HCT116 (cell line): Measurements from ENCODE around the gene MYPN. TPM values are rescaled to one million over a fixed set of nuclear protein-coding genes. Genes with fewer than 3 reads are reported as not detected.

ENCODE experiments used
- ATAC-seq: fragments of 200-7000 bp; cut with Tn5 transposase; 2 replicates; pipeline ENCODE4 v1.9.1; 2020; ENCODE audit warnings: mild to moderate bottlenecking, moderate library complexity
- BruUV-seq: library from RNA; stranded (reverse); fragments of 400-500 nt; replicated peaks from 2 replicates; lab custom pipeline; 2021; lab: Mats Ljungman, UMichigan
- CTCF ChIA-PET: fragments of 300-600 bp; sonication (Branson Sonifier 250); formaldehyde crosslinking; loops from one replicate; lab custom pipeline; 2021; ENCODE audit warnings: antibody characterized with exemption; lab: Charles Lee
- POLR2A ChIA-PET: fragments of 300-600, 350-600 bp; sonication (Branson Sonifier 250); formaldehyde crosslinking; loops from one replicate; lab custom pipeline; 2021; ENCODE audit warnings: antibody characterized with exemption; lab: Charles Lee
- RAD21 ChIA-PET, 2 experiments: fragments of 300-600 bp; sonication (Branson Sonifier 250); formaldehyde crosslinking; loops; one replicate each; lab custom pipeline; 2023; ENCODE audit warnings: low total read pairs in 2 of 2; ENCODE audit not compliant: uncharacterized antibody in 2 of 2, unreplicated experiment in 2 of 2, low non-redundant PET in 1 of 2; lab: Charles Lee
- DNase-seq: peaks from one replicate; pipeline ENCODE4 v3.0.0-alpha.2; 2010; ENCODE audit warnings: low read depth, low spot score
- H2AFZ ChIP-seq: fragments of 200-600 bp; shearing (Covaris generic), sonication (generic); 2 replicates; pipeline ENCODE4 v1.6.1; 2017; ENCODE audit warnings: low read depth, mixed run types, mixed read lengths, antibody characterized with exemption, low read length; ENCODE audit not compliant: poor library complexity, severe bottlenecking
- H3K27ac ChIP-seq: 2 replicates; pipeline ENCODE4 v1.5.1; 2012; ENCODE audit warnings: low read depth, low read length
- H3K27me3 ChIP-seq: fragments of 200-600 bp; sonication (generic); 2 replicates; pipeline ENCODE4 v1.6.1; 2016; ENCODE audit warnings: mixed run types, low read length, mixed read lengths; ENCODE audit not compliant: insufficient read depth
- H3K36me3 ChIP-seq, 2 experiments: fragments of 200-500 bp in 1 of 2; fragments of 200-600 bp in 1 of 2; sonication (Bioruptor generic) in 1 of 2; sonication (generic) in 1 of 2; 2 replicates each; pipeline versions ENCODE4 v1.5.1 to v1.6.1; 2014 to 2016; ENCODE audit warnings: low read length in 2 of 2, inconsistent platforms in 1 of 2, mixed read lengths in 1 of 2, mixed run types in 1 of 2; ENCODE audit not compliant: insufficient read depth in 2 of 2, control insufficient read depth in 1 of 2
- H3K4me1 ChIP-seq, 2 experiments: fragments of 200-600 bp in 1 of 2; sonication (generic) in 1 of 2; 2 replicates each; pipeline versions ENCODE4 v1.5.1 to v1.6.1; 2012 to 2017; ENCODE audit warnings: low read length in 2 of 2, inconsistent platforms in 1 of 2, mild to moderate bottlenecking in 1 of 2, mixed read lengths in 1 of 2, mixed run types in 1 of 2, moderate library complexity in 1 of 2; ENCODE audit not compliant: insufficient read depth in 2 of 2, control insufficient read depth in 1 of 2
- H3K4me2 ChIP-seq: fragments of 200-600 bp; sonication (generic); 2 replicates; pipeline ENCODE4 v1.6.1; 2017; ENCODE audit warnings: mixed run types, low read length, mixed read lengths
- H3K4me3 ChIP-seq, 2 experiments: fragments of 200-600 bp in 1 of 2; sonication (generic) in 1 of 2; replicated peaks in 1 of 2; 2 replicates each; pipeline ENCODE4 v1.5.1; 2011 to 2016; ENCODE audit warnings: low read length in 2 of 2, control low read depth in 1 of 2, low read depth in 1 of 2, mild to moderate bottlenecking in 1 of 2, mixed read lengths in 1 of 2, mixed run types in 1 of 2
- H3K79me2 ChIP-seq: fragments of 200-600 bp; sonication (generic); 2 replicates; pipeline ENCODE4 v1.6.1; 2017; ENCODE audit warnings: mild to moderate bottlenecking, mixed run types, low read length, moderate library complexity, mixed read lengths; ENCODE audit not compliant: insufficient read depth
- H3K9ac ChIP-seq: fragments of 200-600 bp; sonication (generic); 2 replicates; pipeline ENCODE4 v1.6.1; 2016; ENCODE audit warnings: low read length, mixed read lengths
- H3K9me2 ChIP-seq: fragments of 200-600 bp; sonication (generic), shearing (Covaris generic); 2 replicates; pipeline ENCODE4 v1.6.1; 2017; ENCODE audit warnings: mixed run types, mild to moderate bottlenecking, moderate library complexity; ENCODE audit not compliant: insufficient read depth
- H3K9me3 ChIP-seq, 2 experiments: fragments of 200-500 bp in 1 of 2; fragments of 200-600 bp in 1 of 2; sonication (Bioruptor generic) in 1 of 2; sonication (generic) in 1 of 2; 2 replicates each; pipeline ENCODE4 v1.6.1; 2014 to 2017; ENCODE audit warnings: low read length in 2 of 2, mixed read lengths in 2 of 2, inconsistent platforms in 1 of 2, low read depth in 1 of 2, mild to moderate bottlenecking in 1 of 2, mixed run types in 1 of 2, moderate library complexity in 1 of 2; ENCODE audit not compliant: control insufficient read depth in 1 of 2, insufficient read depth in 1 of 2
- H4K20me1 ChIP-seq: fragments of 200-600 bp; sonication (generic), shearing (Covaris generic); 2 replicates; pipeline ENCODE4 v1.6.1; 2017; ENCODE audit warnings: mixed run types, mild to moderate bottlenecking, moderate library complexity; ENCODE audit not compliant: insufficient read depth
- ATF3 ChIP-seq: IDR thresholded peaks from 2 replicates; pipeline ENCODE4 v1.6.1; 2012
- CBX3 ChIP-seq: IDR thresholded peaks from 2 replicates; pipeline ENCODE4 v1.6.1; 2012; ENCODE audit warnings: low read depth
- CEBPB ChIP-seq: IDR thresholded peaks from 2 replicates; pipeline ENCODE4 v1.6.1; 2012; ENCODE audit warnings: low read depth
- CTCF ChIP-seq, 3 experiments: fragments of 200-600 bp in 1 of 3; sonication (generic) in 1 of 3; IDR thresholded peaks in 2 of 3; conservative IDR thresholded peaks in 1 of 3; 2 replicates each; pipeline ENCODE4 v1.5.1; 2012 to 2017; ENCODE audit warnings: low read depth in 2 of 3, low read length in 2 of 3, antibody characterized with exemption in 1 of 3, borderline replicate concordance in 1 of 3, control low read depth in 1 of 3, mild to moderate bottlenecking in 1 of 3, mixed read lengths in 1 of 3, mixed run types in 1 of 3, moderate library complexity in 1 of 3; ENCODE audit not compliant: insufficient read depth in 1 of 3
- EGR1 ChIP-seq: IDR thresholded peaks from 2 replicates; pipeline ENCODE4 v1.6.1; 2012; ENCODE audit warnings: low read depth
- ELF1 ChIP-seq: IDR thresholded peaks from 2 replicates; pipeline ENCODE4 v1.6.1; 2012; ENCODE audit warnings: low read depth, borderline replicate concordance
- EZH2 ChIP-seq: fragments of 200-600 bp; sonication (generic); IDR thresholded peaks from 2 replicates; pipeline ENCODE4 v1.6.1; 2017; ENCODE audit warnings: antibody characterized with exemption, mixed run types
- EZH2phosphoT487 ChIP-seq: fragments of 200-600 bp; IDR thresholded peaks from 2 replicates; pipeline ENCODE4 v1.6.1; 2018; ENCODE audit warnings: antibody characterized with exemption, borderline replicate concordance
- FOSL1 ChIP-seq: IDR thresholded peaks from 2 replicates; pipeline ENCODE4 v1.6.1; 2012; ENCODE audit warnings: low read depth
- MAX ChIP-seq: IDR thresholded peaks from 2 replicates; pipeline ENCODE4 v1.6.1; 2012
- POLR2A ChIP-seq: IDR thresholded peaks from 2 replicates; pipeline ENCODE4 v1.7.0; 2011; ENCODE audit warnings: borderline replicate concordance; ENCODE audit not compliant: insufficient read depth, insufficient read length; ENCODE audit errors: extremely low read depth
- POLR2AphosphoS5 ChIP-seq: IDR thresholded peaks from 2 replicates; pipeline ENCODE4 v1.6.1; 2011; ENCODE audit warnings: mild to moderate bottlenecking, low read depth, low read length, moderate library complexity
- RAD21 ChIP-seq: IDR thresholded peaks from 2 replicates; pipeline ENCODE4 v1.6.1; 2012; ENCODE audit warnings: low read depth, mild to moderate bottlenecking
- REST ChIP-seq: IDR thresholded peaks from 2 replicates; pipeline ENCODE4 v1.6.1; 2012; ENCODE audit warnings: low read depth
- SIN3A ChIP-seq: IDR thresholded peaks from 2 replicates; pipeline ENCODE4 v1.6.1; 2012; ENCODE audit warnings: low read depth
- SP1 ChIP-seq: IDR thresholded peaks from 2 replicates; pipeline ENCODE4 v1.6.1; 2012; ENCODE audit warnings: low read depth
- YY1 ChIP-seq: IDR thresholded peaks from 2 replicates; pipeline ENCODE4 v1.6.1; 2011; ENCODE audit warnings: low read length, low read depth, moderate library complexity, mild to moderate bottlenecking; ENCODE audit not compliant: insufficient replicate concordance; ENCODE audit errors: extremely low read depth
- ZBTB33 ChIP-seq: IDR thresholded peaks from 2 replicates; pipeline ENCODE4 v1.6.1; 2011; ENCODE audit warnings: mild to moderate bottlenecking, low read length, moderate library complexity; ENCODE audit not compliant: insufficient replicate concordance; ENCODE audit errors: extremely low read depth
- ZFX ChIP-seq: fragments of 450-650 bp; IDR thresholded peaks from 2 replicates; pipeline ENCODE4 v1.6.1; 2017
- ZNF274 ChIP-seq: fragments of 200-500 bp; sonication (Bioruptor generic); IDR thresholded peaks from 2 replicates; pipeline ENCODE4 v1.6.1; 2014; ENCODE audit warnings: mild to moderate bottlenecking, low read depth, low read length, inconsistent platforms
- intact Hi-C: fragments of 100-400 bp; cut with micrococcal nuclease; formaldehyde crosslinking; loops from 2 replicates; pipeline ENCODE4 v1.10.0; 2022
- total RNA-seq: library from RNA; stranded (reverse); gene quantifications from one replicate; pipeline ENCODE4 v1.2.1, GENCODE V29; 2021; ENCODE audit not compliant: unreplicated experiment

Gene MYPN
- total RNA-seq, 1 experiment from 2014 or later, result 0.34 TPM

GRCh38 chr10:68121020-68121743 is 11.9 kb downstream of the MYPN start:
- ChIA-PET RAD21 (no interaction called here), CTCF (no interaction called here), POLR2A (no interaction called here)
- Histone ChIP-seq H3K4me2 (no peak overlapping the region), H3K9me3 (no peaks in the 10 kb centered on the region), H3K27ac (no peak overlapping the region), H3K79me2 (no peaks in the 10 kb centered on the region), H3K9me2 (no peaks in the 10 kb centered on the region), H2AFZ (no peak overlapping the region), H3K36me3 (no peaks in the 10 kb centered on the region), H3K9ac (no peak overlapping the region), H3K4me3 (no peak overlapping the region), H4K20me1 (no peaks in the 10 kb centered on the region), H3K27me3 (no peaks in the 10 kb centered on the region), H3K4me1 (no peaks in the 10 kb centered on the region)
- TF ChIP-seq FOSL1 (no peak), MAX (no peak), CBX3 (no peak), POLR2AphosphoS5 (no peak), ZNF274 (no peak), ZBTB33 (no peak), EZH2phosphoT487 (no peak), SIN3A (no peak), ATF3 (no peak), RAD21 (no peak), CTCF (IDR thresholded peaks at IDR 0.05 in 2 of 3, conservative IDR thresholded peaks at IDR 0.05 in 1 of 3; ENCODE audit: borderline replicate concordance in 1 of 3, insufficient read depth in 1 of 3, low read depth in 2 of 3, low read length in 2 of 3) (no peak), EGR1 (no peak), EZH2 (no peak), ZFX (no peak), ELF1 (no peak), POLR2A (no peak), REST (no peak), YY1 (no peak), SP1 (no peak), CEBPB (no peak)
- BruUV-seq, result no TSS peak
- ATAC-seq (no peak), DNase-seq (no peak)
- intact Hi-C loops, result no loop called here
